ENCODE measurements around the gene PPP1R14C.

DNA sequence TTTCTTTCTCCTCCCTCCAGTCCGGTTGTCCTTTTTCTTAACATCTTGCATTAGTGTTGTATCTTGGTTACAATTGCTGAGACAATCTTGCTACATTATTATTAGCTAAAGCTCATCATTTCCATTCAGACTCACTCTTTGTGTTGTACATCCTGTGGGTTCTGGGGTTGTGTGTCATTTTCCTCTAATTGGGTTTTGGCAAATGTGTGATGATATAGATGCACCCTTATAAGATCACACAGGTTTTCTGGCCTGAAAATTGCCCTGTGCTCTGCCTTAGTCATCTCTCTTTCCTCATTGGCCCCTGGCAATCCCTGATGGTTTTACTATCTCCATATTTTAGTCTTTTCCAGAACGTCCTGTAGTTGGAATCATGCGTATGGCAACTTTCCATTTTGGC lies 60.1 kb downstream of the PPP1R14C start:
- TF ChIP-seq, protein P1, sequence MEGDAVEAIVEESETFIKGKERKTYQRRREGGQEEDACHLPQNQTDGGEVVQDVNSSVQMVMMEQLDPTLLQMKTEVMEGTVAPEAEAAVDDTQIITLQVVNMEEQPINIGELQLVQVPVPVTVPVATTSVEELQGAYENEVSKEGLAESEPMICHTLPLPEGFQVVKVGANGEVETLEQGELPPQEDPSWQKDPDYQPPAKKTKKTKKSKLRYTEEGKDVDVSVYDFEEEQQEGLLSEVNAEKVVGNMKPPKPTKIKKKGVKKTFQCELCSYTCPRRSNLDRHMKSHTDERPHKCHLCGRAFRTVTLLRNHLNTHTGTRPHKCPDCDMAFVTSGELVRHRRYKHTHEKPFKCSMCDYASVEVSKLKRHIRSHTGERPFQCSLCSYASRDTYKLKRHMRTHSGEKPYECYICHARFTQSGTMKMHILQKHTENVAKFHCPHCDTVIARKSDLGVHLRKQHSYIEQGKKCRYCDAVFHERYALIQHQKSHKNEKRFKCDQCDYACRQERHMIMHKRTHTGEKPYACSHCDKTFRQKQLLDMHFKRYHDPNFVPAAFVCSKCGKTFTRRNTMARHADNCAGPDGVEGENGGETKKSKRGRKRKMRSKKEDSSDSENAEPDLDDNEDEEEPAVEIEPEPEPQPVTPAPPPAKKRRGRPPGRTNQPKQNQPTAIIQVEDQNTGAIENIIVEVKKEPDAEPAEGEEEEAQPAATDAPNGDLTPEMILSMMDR (IDR thresholded peaks at IDR 0.05): no peak
- TF ChIP-seq POLR2A (IDR thresholded peaks at IDR 0.05): no peak

Measured in uterus (tissue), 2 donors.